Gastroesophageal sphincter (tissue), 2 donors: ENCODE results near the gene PLEKHG5.

Experiments used
- POLR2A ChIP-seq, 2 donors: fragments of 450-650 bp; IDR thresholded peaks; one replicate each; pipeline ENCODE4 v1.6.1; 2017; ENCODE audit warnings: antibody characterized with exemption in 2 of 2, mild to moderate bottlenecking in 2 of 2, moderate library complexity in 1 of 2
- POLR2AphosphoS5 ChIP-seq: sonication (generic); formaldehyde crosslinking; IDR thresholded peaks from one replicate; pipeline ENCODE4 v1.6.1; 2017; ENCODE audit warnings: antibody characterized with exemption

- TF ChIP-seq POLR2AphosphoS5 (no peak), POLR2A (IDR thresholded peaks at IDR 0.05) (no peak)
Observed at GRCh38 chr1:6496890-6497214, 5.4 kb upstream of the PLEKHG5 start.
